Ramos (cell line): ENCODE data around the gene HBQ1.
"Not testable (repeated sequence)": the region's sequence is repeated elsewhere in the genome, so short reads cannot be mapped to it uniquely, and the experiment has no call there.

Experiments
- in situ Hi-C: fragments of 300-500 bp; cut with MboI; formaldehyde crosslinking; loops from one replicate; pipeline ENCODE4 v1.14.3; 2022; ENCODE audit warnings: low sequenced_read_pairs; ENCODE audit not compliant: unreplicated experiment

HBQ1 gene

DNA sequence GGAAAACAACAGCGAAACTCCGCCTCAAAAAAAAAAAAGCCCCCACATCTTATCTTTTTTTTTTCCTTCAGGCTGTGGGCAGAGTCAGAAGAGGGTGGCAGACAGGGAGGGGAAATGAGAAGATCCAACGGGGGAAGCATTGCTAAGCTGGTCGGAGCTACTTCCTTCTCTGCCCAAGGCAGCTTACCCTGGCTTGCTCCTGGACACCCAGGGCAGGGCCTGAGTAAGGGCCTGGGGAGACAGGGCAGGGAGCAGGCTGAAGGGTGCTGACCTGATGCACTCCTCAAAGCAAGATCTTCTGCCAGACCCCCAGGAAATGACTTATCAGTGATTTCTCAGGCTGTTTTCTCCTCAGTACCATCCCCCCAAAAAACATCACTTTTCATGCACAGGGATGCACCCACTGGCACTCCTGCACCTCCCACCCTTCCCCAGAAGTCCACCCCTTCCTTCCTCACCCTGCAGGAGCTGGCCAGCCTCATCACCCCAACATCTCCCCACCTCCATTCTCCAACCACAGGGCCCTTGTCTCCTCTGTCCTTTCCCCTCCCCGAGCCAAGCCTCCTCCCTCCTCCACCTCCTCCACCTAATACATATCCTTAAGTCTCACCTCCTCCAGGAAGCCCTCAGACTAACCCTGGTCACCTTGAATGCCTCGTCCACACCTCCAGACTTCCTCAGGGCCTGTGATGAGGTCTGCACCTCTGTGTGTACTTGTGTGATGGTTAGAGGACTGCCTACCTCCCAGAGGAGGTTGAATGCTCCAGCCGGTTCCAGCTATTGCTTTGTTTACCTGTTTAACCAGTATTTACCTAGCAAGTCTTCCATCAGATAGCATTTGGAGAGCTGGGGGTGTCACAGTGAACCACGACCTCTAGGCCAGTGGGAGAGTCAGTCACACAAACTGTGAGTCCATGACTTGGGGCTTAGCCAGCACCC, 5.0 kb upstream of the HBQ1 start:
- in situ Hi-C loops, result no loop called here

DNA sequence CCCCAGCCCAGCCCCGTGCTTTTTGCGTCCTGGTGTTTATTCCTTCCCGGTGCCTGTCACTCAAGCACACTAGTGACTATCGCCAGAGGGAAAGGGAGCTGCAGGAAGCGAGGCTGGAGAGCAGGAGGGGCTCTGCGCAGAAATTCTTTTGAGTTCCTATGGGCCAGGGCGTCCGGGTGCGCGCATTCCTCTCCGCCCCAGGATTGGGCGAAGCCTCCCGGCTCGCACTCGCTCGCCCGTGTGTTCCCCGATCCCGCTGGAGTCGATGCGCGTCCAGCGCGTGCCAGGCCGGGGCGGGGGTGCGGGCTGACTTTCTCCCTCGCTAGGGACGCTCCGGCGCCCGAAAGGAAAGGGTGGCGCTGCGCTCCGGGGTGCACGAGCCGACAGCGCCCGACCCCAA, 4.3 kb upstream of the HBQ1 start:
- in situ Hi-C loops, result not testable (repeated sequence)

DNA sequence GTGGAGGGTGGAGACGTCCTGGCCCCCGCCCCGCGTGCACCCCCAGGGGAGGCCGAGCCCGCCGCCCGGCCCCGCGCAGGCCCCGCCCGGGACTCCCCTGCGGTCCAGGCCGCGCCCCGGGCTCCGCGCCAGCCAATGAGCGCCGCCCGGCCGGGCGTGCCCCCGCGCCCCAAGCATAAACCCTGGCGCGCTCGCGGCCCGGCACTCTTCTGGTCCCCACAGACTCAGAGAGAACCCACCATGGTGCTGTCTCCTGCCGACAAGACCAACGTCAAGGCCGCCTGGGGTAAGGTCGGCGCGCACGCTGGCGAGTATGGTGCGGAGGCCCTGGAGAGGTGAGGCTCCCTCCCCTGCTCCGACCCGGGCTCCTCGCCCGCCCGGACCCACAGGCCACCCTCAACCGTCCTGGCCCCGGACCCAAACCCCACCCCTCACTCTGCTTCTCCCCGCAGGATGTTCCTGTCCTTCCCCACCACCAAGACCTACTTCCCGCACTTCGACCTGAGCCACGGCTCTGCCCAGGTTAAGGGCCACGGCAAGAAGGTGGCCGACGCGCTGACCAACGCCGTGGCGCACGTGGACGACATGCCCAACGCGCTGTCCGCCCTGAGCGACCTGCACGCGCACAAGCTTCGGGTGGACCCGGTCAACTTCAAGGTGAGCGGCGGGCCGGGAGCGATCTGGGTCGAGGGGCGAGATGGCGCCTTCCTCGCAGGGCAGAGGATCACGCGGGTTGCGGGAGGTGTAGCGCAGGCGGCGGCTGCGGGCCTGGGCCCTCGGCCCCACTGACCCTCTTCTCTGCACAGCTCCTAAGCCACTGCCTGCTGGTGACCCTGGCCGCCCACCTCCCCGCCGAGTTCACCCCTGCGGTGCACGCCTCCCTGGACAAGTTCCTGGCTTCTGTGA, 3.5 kb upstream of the HBQ1 start, which contains the start of gene HBA1:
HBA1 (plus strand) TSS at position 204 of the 906 bp plus-strand sequence; CDS start at position 241, 37 bp downstream.
- in situ Hi-C loops, result not testable (repeated sequence)

DNA sequence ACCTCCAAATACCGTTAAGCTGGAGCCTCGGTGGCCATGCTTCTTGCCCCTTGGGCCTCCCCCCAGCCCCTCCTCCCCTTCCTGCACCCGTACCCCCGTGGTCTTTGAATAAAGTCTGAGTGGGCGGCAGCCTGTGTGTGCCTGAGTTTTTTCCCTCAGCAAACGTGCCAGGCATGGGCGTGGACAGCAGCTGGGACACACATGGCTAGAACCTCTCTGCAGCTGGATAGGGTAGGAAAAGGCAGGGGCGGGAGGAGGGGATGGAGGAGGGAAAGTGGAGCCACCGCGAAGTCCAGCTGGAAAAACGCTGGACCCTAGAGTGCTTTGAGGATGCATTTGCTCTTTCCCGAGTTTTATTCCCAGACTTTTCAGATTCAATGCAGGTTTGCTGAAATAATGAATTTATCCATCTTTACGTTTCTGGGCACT, 2.9 kb upstream of the HBQ1 start:
- in situ Hi-C loops, result no loop called here

DNA sequence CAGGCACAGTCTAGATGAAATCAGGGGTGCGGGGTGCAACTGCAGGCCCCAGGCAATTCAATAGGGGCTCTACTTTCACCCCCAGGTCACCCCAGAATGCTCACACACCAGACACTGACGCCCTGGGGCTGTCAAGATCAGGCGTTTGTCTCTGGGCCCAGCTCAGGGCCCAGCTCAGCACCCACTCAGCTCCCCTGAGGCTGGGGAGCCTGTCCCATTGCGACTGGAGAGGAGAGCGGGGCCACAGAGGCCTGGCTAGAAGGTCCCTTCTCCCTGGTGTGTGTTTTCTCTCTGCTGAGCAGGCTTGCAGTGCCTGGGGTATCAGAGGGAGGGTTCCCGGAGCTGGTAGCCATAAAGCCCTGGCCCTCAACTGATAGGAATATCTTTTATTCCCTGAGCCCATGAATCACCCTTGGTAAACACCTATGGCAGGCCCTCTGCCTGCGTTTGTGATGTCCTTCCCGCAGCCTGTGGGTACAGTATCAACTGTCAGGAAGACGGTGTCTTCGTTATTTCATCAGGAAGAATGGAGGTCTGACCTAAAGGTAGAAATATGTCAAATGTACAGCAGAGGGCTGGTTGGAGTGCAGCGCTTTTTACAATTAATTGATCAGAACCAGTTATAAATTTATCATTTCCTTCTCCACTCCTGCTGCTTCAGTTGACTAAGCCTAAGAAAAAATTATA, 2.1 kb upstream of the HBQ1 start:
- in situ Hi-C loops, result no loop called here

DNA sequence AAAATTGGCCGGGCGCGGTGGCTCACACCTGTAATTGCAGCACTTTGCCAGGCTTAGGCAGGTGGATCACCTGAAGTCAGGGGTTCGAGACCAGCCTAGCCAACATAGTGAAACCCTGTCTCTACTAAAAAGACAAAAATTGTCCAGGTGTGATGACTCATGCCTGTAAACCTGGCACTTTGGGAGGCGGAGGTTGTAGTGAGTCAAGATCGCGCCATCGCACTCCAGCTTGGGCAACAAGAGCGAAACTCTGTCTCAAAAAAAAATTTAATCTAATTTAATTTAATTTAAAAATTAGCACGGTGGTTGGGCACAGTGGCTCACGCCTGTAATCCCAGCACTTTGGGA, 1.6 kb upstream of the HBQ1 start:
- in situ Hi-C loops, result no loop called here

DNA sequence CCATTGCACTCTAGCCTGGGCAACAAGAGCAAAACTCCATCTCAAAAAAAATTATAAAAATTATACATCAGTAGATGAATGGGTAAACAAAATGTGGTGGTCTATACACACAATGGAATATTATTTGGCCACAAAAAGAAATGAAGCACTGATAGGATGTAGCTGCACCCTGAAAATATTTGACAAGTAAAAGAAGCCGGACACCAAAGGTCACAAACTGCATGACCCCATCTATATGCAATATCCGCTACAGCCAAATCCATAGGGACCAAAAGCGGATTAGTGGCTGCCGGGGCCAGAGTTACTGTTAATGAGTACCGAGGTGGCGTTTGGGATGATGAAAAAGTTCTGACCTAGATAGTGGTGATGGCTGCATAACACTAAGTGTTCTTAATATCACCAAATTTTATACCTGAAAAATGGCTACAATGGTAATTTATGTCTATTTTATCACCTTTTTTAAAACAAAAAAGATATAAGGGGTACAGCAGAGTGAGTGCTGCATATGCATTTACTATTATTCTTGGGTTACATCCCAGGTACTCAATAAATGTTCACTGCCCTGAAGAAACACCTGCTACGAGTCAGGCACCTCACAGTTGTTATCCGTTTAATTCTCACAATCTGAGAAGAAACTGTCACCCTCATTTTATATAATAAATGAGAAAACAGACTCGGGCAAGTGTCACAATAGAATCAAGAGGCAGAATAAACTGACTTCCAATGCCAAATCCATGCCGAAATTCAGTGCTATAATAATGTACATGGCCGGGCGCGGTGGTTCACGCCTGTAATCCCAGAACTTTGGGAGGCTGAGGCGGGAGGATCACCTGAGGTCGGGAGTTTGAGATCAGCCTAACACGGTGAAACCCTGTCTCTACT, 807 bp upstream of the HBQ1 start:
- in situ Hi-C loops, result no loop called here

DNA sequence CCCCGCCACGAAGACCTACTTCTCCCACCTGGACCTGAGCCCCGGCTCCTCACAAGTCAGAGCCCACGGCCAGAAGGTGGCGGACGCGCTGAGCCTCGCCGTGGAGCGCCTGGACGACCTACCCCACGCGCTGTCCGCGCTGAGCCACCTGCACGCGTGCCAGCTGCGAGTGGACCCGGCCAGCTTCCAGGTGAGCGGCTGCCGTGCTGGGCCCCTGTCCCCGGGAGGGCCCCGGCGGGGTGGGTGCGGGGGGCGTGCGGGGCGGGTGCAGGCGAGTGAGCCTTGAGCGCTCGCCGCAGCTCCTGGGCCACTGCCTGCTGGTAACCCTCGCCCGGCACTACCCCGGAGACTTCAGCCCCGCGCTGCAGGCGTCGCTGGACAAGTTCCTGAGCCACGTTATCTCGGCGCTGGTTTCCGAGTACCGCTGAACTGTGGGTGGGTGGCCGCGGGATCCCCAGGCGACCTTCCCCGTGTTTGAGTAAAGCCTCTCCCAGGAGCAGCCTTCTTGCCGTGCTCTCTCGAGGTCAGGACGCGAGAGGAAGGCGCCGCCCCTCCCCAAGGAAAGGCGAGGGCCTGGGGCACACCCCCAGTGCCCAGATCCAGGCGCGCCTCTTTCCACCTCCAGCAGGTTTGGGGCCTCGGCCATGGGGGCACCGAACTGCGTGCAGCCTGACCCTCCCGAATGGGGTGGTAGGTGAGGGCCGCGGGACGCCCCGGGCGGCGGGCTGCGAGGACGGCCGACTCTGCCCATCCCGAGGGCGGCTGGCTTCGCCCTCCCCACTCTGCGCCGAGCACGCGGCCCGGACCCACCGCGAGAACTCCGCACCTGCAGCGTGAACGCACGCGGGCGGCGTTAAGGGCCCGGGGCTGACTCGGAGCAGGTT, 664 bp downstream of the HBQ1 start:
- in situ Hi-C loops, result no loop called here

DNA sequence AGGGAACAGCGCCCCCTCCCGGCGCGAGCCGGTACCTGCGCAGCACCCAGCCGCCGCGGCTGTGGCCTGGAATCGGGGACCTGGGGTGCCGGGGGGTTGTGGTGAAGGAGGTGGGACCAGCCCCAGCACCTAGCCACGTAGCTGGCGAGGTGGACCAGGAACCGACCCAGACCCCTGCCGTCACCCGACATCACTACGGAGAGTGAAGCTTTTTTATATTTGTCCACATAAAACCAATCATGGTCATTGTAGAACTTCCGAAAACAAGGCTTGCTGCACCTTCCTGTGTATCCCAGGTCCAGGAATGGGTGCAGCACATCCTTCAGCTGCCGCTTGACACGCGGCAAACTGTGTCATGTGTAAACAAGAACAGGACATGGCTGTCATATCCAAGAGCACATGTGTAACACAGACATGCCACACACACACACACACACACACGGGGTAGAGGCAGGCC, 1.3 kb downstream of the HBQ1 start:
- in situ Hi-C loops, result no loop called here

DNA sequence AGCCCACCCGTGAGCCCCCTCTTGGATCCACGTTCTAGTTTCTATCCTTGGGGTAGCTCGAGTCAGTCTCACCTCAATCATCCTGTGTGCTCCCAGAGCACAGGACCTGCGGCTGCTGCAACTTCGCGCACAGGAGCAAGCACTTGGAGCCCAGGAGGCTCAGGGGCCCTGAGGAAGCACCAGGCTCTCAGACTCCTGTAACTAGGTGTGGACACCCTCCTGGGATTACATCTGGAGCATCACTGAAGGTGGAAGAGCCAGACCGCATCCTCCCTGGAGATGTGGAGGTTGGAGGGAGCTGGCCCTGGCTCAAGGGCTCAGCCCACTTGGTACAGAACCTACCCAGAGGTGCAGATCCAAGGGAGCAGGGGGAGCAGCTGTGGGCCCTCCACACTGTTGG, 2.7 kb downstream of the HBQ1 start:
- in situ Hi-C loops, result no loop called here

DNA sequence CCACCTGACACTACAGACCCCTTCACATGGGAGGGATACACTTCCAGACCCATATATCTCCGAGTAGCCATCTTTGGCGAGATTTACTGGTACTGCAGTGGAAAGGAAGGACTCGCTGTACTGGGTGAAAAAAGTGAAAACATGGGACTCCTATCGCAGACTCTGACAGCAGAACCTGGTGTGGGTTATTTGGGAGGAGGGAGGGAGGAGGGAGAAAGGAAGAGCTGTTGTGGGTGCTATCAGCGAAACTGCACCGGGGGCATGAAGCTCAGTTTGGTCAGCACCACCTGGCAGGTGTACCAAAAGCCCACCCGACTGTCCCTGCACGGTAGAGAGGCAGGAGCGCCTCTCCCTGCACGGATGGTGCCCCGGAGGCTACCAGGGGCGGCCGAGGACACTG, 5.0 kb downstream of the HBQ1 start:
- in situ Hi-C loops, result no loop called here

DNA sequence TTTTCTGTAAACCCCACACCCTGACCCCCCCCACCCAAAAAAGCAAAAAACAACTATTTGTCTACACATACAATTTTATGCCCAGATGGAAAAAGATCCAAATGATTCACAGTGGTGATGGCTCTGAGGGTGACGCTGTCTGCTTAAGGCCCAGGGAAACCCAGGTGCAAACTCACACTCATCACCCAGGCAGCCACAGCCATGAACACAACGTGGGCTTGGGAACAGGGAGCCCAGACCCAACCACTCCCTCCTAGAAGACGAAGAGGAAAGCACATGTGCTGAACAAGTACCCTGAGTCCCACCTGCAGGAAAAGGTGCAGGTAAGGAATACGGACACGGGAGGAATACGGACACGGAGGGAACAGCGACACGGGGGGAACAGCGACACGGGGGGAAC, 5.4 kb downstream of the HBQ1 start:
- in situ Hi-C loops, result no loop called here

DNA sequence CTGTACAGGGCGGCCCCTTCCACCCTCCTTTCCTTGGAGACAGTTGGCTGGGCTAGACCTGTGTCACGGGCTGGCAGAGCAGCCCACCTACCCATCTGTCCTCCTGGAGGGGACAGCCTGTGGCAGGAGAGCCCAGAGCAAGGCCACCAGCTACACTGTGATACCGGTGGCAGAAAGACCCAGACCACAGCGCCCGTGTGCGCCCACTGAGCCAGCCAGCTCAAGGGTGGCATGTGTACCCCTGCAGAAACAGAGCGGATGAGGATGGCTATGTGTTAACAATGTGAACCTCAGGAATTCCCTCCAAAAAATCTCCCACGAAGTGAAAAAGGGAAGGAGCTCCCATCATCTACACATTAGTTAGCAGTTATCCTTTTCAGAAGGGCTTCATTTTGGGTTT, 7.1 kb downstream of the HBQ1 start:
- in situ Hi-C loops, result no loop called here

DNA sequence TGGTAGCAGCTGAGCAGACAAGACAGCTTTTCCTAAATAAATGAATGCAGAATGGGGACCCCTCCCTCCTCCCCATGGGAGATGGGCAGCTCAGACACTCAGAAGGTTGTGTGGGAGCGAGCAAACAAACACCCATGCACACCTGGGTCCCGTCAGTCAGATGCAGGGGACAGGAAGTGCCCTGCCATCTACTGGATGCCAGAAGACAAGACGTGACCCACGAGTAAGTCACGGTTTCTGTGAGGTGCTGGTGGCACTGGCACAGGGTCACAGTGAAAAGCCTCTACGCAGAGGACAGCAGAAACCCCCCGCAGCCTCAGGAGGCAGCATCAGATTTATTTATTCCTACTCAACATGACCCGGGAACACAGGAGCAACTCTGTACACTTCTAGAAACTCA, 8.4 kb downstream of the HBQ1 start:
- in situ Hi-C loops, result no loop called here

DNA sequence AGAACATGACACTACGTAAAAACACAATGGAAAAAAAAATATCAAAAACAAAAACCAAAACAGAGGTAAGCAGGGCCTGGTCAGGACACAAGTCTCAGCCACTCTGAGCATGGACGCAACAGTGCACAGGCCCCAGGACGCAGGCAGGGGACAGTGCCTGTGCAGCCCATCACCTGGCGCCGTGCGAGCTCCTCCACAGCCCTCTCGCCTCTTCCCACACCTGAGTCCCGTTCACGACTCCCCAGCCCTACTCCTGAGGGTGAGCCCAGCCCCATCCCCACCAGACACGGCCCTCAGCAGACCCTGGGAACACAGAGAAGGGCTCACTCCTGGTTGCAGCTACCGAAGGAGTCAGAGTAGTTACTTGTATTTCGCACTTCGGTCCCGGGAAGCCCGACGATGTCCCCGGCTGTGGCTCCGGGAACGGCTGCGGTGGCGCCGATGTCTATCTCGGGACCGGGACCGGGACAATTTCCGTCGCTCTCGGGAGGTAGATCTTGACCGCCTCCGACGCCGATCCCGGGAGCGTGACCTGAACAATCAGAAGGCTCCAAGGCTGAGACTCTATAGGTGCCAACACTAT, 9.4 kb downstream of the HBQ1 start:
- in situ Hi-C loops, result loop anchor here (5.0 kb wide), 1 partner anchor 82 kb away; no protein-coding TSS in a partner anchor

DNA sequence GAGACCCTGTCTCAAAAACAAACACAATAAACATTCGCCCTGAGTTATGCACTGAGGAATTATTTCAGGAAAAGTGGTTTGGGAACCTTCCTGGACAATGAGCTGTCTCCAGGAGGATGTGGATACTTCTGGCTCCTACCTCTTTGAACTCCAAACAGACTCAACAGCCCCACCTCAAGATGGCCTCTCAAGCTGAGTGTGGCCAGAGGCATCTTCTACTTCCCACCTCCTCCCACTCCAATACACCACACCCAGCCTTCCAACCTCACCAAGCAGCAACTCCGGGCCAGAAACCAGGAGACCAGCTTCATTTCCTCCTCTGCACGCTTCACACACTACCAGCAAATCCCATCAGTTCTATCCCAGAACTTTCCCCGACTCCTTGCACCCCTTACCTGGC, 11.6 kb downstream of the HBQ1 start:
- in situ Hi-C loops, result loop anchor here (5.0 kb wide), 1 partner anchor 85 kb away; no protein-coding TSS in a partner anchor

DNA sequence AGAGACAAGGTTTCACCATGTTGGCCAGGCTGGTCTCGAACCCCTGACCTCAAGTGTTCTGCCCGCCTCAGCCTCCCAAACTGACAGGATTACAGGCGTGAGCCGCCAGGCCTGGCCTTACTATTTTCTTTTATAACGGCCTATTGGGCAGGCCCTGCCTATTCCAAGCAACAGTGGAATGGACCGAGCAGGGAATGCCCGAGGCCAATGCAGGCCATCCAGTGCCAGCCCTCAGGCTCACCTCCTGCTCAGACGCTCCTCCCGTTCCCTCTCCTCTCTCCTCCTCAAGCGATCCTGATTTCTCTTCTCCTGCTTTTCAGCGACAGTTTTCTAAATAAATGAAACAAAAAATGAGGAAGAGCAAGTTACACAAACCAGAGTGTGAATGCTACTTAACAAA, 12.4 kb downstream of the HBQ1 start:
- in situ Hi-C loops, result loop anchor here (5.0 kb wide), 1 partner anchor 85 kb away; no protein-coding TSS in a partner anchor

DNA sequence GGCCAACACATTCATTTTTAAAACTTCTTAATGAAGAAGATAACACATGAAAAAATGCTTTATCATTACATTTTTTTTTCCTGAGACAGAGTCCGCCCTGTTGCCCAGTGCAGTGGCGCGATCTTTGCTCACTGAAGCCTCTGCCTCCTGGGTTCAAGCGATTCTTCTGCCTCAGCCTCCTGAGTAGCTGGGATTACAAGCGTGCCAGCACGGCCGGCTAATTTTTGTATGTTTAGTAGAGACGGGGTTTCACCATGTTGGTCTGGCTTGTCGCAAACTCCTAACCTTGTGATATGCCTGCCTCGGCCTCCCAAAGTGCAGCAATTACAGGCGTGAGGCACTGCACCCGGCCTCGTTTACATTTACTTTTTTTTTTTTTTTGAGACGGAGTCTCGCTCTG, 13.2 kb downstream of the HBQ1 start:
- in situ Hi-C loops, result loop anchor here (5.0 kb wide), 1 partner anchor 86 kb away; no protein-coding TSS in a partner anchor
